Measurements from ENCODE around the gene CDHR5.

Gene CDHR5

GRCh38 chr11:645536-645935, 20.8 kb upstream of the CDHR5 start:
- H3K4me3 ChIP-seq (ENCODE audit: low read depth, low read length), result no peak overlapping the region
- peak; percentile 56 for DNase-seq (ENCODE audit: low read depth)
- no peak for TF ChIP-seq CTCF (IDR thresholded peaks at IDR 0.05; ENCODE audit: insufficient read depth, low read depth, low read length, missing control alignments)

GRCh38 chr11:643849-644738, 19.3 kb upstream of the CDHR5 start:
- DNase-seq (ENCODE audit: low read depth), result no peak
- H3K4me3 ChIP-seq (ENCODE audit: low read depth, low read length), result no peak overlapping the region
- no peak for TF ChIP-seq CTCF (IDR thresholded peaks at IDR 0.05; ENCODE audit: insufficient read depth, low read depth, low read length, missing control alignments)

- no peak for DNase-seq (ENCODE audit: low read depth)
- no peak for TF ChIP-seq CTCF (IDR thresholded peaks at IDR 0.05; ENCODE audit: insufficient read depth, low read depth, low read length, missing control alignments)
- no peak overlapping the region for H3K4me3 ChIP-seq (ENCODE audit: low read depth, low read length)
Observed at GRCh38 chr11:643366-643765, 18.6 kb upstream of the CDHR5 start.

GRCh38 chr11:641806-642370, 17.1 kb upstream of the CDHR5 start:
- DNase-seq (ENCODE audit: low read depth), result no peak
- no peak overlapping the region for H3K4me3 ChIP-seq (ENCODE audit: low read depth, low read length)
- TF ChIP-seq CTCF (IDR thresholded peaks at IDR 0.05; ENCODE audit: insufficient read depth, low read depth, low read length, missing control alignments), result no peak

GRCh38 chr11:640021-640706, 15.4 kb upstream of the CDHR5 start:
- DNase-seq (ENCODE audit: low read depth), result no peak
- no peak overlapping the region for H3K4me3 ChIP-seq (ENCODE audit: low read depth, low read length)
- no peak for TF ChIP-seq CTCF (IDR thresholded peaks at IDR 0.05; ENCODE audit: insufficient read depth, low read depth, low read length, missing control alignments)

GRCh38 chr11:639332-639955, 14.7 kb upstream of the CDHR5 start:
- no peak overlapping the region for H3K4me3 ChIP-seq (ENCODE audit: low read depth, low read length)
- TF ChIP-seq CTCF (IDR thresholded peaks at IDR 0.05; ENCODE audit: insufficient read depth, low read depth, low read length, missing control alignments), result no peak
- no peak for DNase-seq (ENCODE audit: low read depth)

Measured in GM12865 (cell line).